K562 (cell line): ENCODE data around the gene TRUB2. TPM values are rescaled to one million over a fixed set of nuclear protein-coding genes. Genes with fewer than 3 reads are reported as not detected.
A peak's percentile ranks its signal among the peaks of the same experiment; 100 is the strongest.

Experiments used
- CCAR2 ChIP-seq: fragments of 200-400 bp; formaldehyde crosslinking; IDR thresholded peaks from 2 replicates; pipeline ENCODE4 v1.6.1; 2017; ENCODE audit warnings: mild to moderate bottlenecking, low read depth, low read length
- GATAD2B ChIP-seq: fragments of 450-650 bp; IDR thresholded peaks from 2 replicates; pipeline ENCODE4 v1.6.1; 2017; ENCODE audit warnings: mild to moderate bottlenecking, borderline replicate concordance
- HDGF ChIP-seq: fragments of 450-650 bp; IDR thresholded peaks from 2 replicates; pipeline ENCODE4 v1.6.1; 2016
- MAZ ChIP-seq, 2 experiments: fragments of 450-650 bp in 1 of 2; sonication (generic) in 1 of 2; formaldehyde crosslinking; IDR thresholded peaks in 1 of 2; conservative IDR thresholded peaks in 1 of 2; 2 replicates each; pipeline versions ENCODE4 v1.4.0 to v1.5.0; 2020; ENCODE audit warnings: mild to moderate bottlenecking in 1 of 2, missing genetic modification reagents in 1 of 2
- RBM14 ChIP-seq: fragments of 200-400 bp; formaldehyde crosslinking; IDR thresholded peaks from 2 replicates; pipeline ENCODE4 v1.6.1; 2018; ENCODE audit warnings: low read depth, mild to moderate bottlenecking, low read length, moderate library complexity, borderline replicate concordance; ENCODE audit not compliant: insufficient read depth
- RNF2 ChIP-seq: sonication (generic); IDR thresholded peaks from 2 replicates; pipeline ENCODE4 v1.6.1; 2016
- SRSF9 ChIP-seq: fragments of 200-400 bp; formaldehyde crosslinking; IDR thresholded peaks from 2 replicates; pipeline ENCODE4 v1.6.1; 2017; ENCODE audit warnings: low read depth, low read length, borderline replicate concordance
- YBX1 ChIP-seq: fragments of 450-650 bp; IDR thresholded peaks from 2 replicates; pipeline ENCODE4 v1.7.1; 2016; ENCODE audit warnings: mild to moderate bottlenecking
- ZNF143 ChIP-seq: sonication (generic); formaldehyde crosslinking; IDR thresholded peaks from 2 replicates; pipeline ENCODE4 v1.9.0; 2022; ENCODE audit warnings: mild to moderate bottlenecking, missing genetic modification reagents
- ZNF583 ChIP-seq: fragments of 250-450 bp; sonication (Bioruptor Pico); IDR thresholded peaks from 2 replicates; pipeline ENCODE4 v1.4.0; 2020
- polyA plus RNA-seq, 8 experiments: library from polyadenylated mRNA; depleted of rRNA in 4 of 8; stranded (reverse) in 5 of 8; unstranded in 3 of 8; fragments of >200 nt; fragmentation: Nextera tagmentation in 2 of 8; fragmentation: Illumina TruSeq in 1 of 8; extraction: Ambion mirVana in 2 of 8; extraction: Trizol in 1 of 8; gene quantifications; 2 replicates each; pipeline versions ENCODE4 v1.2.1 to v1.2.3, GENCODE V29; 2011 to 2014; ENCODE audit warnings: inconsistent platforms in 1 of 8, missing spikeins in 1 of 8
- total RNA-seq, 7 experiments: library from RNA; depleted of rRNA in 6 of 7; stranded (reverse); fragments of >200 nt in 6 of 7; fragmentation: Illumina TruSeq in 2 of 7; extraction: Trizol in 2 of 7; gene quantifications; 2 replicates each; pipeline versions ENCODE4 v1.2.1 to v1.2.3, GENCODE V29; 2011 to 2021; ENCODE audit warnings: low replicate concordance in 1 of 7
- TF ChIP-seq, protein P1 (sequence below): fragments of 200-600 bp; sonication (generic); IDR thresholded peaks from one replicate; pipeline ENCODE4 v1.6.1; 2012; ENCODE audit warnings: mild to moderate bottlenecking, low read depth, low read length, inconsistent platforms
- TF ChIP-seq, protein P2 (sequence below): fragments of 250-450 bp; sonication (Bioruptor Pico); IDR thresholded peaks from 2 replicates; pipeline ENCODE4 v1.9.0; 2021; ENCODE audit warnings: mild to moderate bottlenecking
- TF ChIP-seq, protein P3 (sequence below): fragments of 250-450 bp; sonication (Bioruptor Pico); IDR thresholded peaks from 2 replicates; pipeline ENCODE4 v1.5.0; 2021

TRUB2 gene
- total and polyA plus RNA-seq, 9 of the 15 experiments (the other 6 are each of a cell fraction or from before 2014, with no cell fraction given): 9.3 to 110 (median 63.0) TPM

DNA sequence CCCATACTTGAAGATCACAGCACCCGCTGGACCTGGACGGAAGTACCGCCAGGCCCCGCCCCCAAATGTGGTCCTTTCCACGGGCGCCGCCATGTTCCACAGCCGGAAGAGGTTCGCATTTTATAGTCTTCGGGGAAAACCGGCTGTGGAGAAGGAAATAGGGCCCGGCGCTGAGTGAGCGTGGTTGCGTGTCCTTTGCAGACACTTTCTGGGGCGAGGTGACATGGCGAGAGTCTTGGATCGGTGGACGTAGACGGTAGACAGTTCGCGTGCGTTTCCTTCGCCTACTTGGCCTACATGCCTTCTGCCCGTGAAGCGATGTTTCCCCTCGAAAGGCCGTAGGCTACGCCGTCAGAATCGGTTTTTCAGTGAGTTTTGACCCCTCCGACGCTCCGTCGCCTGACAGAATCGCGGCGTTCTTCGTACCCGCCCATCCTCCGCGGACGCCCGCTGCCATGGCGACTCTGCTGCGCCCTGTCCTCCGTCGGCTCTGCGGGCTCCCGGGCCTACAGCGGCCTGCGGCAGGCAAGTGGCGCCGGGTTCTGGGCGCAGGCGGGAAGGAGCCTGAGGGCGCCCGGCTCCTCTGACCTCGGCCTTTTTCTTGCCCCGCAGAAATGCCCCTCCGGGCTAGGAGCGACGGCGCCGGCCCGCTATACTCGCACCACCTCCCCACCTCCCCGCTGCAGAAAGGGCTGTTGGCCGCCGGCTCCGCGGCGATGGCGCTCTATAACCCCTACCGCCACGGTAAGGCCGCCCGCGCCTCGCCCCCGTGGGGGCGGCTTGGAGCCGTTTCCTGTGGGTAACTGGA lies at the start of gene TRUB2, which contains the start of gene COQ4 (continued):
- TF ChIP-seq, protein P1, sequence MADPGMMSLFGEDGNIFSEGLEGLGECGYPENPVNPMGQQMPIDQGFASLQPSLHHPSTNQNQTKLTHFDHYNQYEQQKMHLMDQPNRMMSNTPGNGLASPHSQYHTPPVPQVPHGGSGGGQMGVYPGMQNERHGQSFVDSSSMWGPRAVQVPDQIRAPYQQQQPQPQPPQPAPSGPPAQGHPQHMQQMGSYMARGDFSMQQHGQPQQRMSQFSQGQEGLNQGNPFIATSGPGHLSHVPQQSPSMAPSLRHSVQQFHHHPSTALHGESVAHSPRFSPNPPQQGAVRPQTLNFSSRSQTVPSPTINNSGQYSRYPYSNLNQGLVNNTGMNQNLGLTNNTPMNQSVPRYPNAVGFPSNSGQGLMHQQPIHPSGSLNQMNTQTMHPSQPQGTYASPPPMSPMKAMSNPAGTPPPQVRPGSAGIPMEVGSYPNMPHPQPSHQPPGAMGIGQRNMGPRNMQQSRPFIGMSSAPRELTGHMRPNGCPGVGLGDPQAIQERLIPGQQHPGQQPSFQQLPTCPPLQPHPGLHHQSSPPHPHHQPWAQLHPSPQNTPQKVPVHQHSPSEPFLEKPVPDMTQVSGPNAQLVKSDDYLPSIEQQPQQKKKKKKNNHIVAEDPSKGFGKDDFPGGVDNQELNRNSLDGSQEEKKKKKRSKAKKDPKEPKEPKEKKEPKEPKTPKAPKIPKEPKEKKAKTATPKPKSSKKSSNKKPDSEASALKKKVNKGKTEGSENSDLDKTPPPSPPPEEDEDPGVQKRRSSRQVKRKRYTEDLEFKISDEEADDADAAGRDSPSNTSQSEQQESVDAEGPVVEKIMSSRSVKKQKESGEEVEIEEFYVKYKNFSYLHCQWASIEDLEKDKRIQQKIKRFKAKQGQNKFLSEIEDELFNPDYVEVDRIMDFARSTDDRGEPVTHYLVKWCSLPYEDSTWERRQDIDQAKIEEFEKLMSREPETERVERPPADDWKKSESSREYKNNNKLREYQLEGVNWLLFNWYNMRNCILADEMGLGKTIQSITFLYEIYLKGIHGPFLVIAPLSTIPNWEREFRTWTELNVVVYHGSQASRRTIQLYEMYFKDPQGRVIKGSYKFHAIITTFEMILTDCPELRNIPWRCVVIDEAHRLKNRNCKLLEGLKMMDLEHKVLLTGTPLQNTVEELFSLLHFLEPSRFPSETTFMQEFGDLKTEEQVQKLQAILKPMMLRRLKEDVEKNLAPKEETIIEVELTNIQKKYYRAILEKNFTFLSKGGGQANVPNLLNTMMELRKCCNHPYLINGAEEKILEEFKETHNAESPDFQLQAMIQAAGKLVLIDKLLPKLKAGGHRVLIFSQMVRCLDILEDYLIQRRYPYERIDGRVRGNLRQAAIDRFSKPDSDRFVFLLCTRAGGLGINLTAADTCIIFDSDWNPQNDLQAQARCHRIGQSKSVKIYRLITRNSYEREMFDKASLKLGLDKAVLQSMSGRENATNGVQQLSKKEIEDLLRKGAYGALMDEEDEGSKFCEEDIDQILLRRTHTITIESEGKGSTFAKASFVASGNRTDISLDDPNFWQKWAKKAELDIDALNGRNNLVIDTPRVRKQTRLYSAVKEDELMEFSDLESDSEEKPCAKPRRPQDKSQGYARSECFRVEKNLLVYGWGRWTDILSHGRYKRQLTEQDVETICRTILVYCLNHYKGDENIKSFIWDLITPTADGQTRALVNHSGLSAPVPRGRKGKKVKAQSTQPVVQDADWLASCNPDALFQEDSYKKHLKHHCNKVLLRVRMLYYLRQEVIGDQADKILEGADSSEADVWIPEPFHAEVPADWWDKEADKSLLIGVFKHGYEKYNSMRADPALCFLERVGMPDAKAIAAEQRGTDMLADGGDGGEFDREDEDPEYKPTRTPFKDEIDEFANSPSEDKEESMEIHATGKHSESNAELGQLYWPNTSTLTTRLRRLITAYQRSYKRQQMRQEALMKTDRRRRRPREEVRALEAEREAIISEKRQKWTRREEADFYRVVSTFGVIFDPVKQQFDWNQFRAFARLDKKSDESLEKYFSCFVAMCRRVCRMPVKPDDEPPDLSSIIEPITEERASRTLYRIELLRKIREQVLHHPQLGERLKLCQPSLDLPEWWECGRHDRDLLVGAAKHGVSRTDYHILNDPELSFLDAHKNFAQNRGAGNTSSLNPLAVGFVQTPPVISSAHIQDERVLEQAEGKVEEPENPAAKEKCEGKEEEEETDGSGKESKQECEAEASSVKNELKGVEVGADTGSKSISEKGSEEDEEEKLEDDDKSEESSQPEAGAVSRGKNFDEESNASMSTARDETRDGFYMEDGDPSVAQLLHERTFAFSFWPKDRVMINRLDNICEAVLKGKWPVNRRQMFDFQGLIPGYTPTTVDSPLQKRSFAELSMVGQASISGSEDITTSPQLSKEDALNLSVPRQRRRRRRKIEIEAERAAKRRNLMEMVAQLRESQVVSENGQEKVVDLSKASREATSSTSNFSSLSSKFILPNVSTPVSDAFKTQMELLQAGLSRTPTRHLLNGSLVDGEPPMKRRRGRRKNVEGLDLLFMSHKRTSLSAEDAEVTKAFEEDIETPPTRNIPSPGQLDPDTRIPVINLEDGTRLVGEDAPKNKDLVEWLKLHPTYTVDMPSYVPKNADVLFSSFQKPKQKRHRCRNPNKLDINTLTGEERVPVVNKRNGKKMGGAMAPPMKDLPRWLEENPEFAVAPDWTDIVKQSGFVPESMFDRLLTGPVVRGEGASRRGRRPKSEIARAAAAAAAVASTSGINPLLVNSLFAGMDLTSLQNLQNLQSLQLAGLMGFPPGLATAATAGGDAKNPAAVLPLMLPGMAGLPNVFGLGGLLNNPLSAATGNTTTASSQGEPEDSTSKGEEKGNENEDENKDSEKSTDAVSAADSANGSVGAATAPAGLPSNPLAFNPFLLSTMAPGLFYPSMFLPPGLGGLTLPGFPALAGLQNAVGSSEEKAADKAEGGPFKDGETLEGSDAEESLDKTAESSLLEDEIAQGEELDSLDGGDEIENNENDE: no peak
- TF ChIP-seq RNF2: no peak
- no peak for TF ChIP-seq YBX1
- TF ChIP-seq RBM14: no peak
- TF ChIP-seq, protein P2, sequence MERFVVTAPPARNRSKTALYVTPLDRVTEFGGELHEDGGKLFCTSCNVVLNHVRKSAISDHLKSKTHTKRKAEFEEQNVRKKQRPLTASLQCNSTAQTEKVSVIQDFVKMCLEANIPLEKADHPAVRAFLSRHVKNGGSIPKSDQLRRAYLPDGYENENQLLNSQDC: peak; percentile 21
- no peak for TF ChIP-seq HDGF
- TF ChIP-seq ZNF143: no peak
- TF ChIP-seq GATAD2B: no peak
- no peak for TF ChIP-seq SRSF9
- TF ChIP-seq, protein P3, sequence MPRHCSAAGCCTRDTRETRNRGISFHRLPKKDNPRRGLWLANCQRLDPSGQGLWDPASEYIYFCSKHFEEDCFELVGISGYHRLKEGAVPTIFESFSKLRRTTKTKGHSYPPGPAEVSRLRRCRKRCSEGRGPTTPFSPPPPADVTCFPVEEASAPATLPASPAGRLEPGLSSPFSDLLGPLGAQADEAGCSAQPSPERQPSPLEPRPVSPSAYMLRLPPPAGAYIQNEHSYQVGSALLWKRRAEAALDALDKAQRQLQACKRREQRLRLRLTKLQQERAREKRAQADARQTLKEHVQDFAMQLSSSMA (CRISPR knock-in tag): no peak
- peak; percentile 85; the same call in 1 of the 2 replicates for TF ChIP-seq ZNF583 (CRISPR knock-in tag)
- 0 out of 2 replicates have a peak, but pooled peaks have one; percentile 28 for TF ChIP-seq CCAR2
- peak in 1 of 2 experiments; percentile 93; a peak in 2 of 4 replicates for TF ChIP-seq MAZ (CRISPR knock-in tag; conservative IDR thresholded peaks at IDR 0.05 in 1 of 2, IDR thresholded peaks at IDR 0.05 in 1 of 2)
